22Rv1 (cell line): ENCODE data around the gene ERAS.

ENCODE experiments used
- H3K27ac ChIP-seq: fragments of 450-650 bp; 2 replicates; pipeline ENCODE4 v1.5.1; 2017
- CTCF ChIP-seq: fragments of 450-650 bp; IDR thresholded peaks from 2 replicates; pipeline ENCODE4 v1.5.1; 2017; ENCODE audit warnings: mild to moderate bottlenecking
- ZFX ChIP-seq: fragments of 450-650 bp; IDR thresholded peaks from 2 replicates; pipeline ENCODE4 v1.6.1; 2017; ENCODE audit warnings: antibody characterized with exemption, borderline replicate concordance

Gene ERAS

GRCh38 chrX:48800574-48801279 is 25.6 kb upstream of the ERAS start:
- H3K27ac ChIP-seq = peak overlapping the region; percentile 85
- TF ChIP-seq ZFX = no peak
- TF ChIP-seq CTCF = no peak

- H3K27ac ChIP-seq = peak within 1 kb of the TSS; percentile 85
- TF ChIP-seq ZFX (no peak), CTCF (no peak)
Measured at GRCh38 chrX:48801280-48802088, 24.8 kb upstream of the ERAS start, which contains the start of gene HDAC6. Gene HDAC6 (plus strand): TSS chrX:48802067. CDS start chrX:48802693, 626 bp downstream.

- TF ChIP-seq ZFX (no peak), CTCF (no peak)
- peak overlapping the region; percentile 85 for H3K27ac ChIP-seq
Measured at GRCh38 chrX:48802089-48802904, 24.0 kb upstream of the ERAS start.

- H3K27ac ChIP-seq = peak overlapping the region; percentile 85
- no peak for TF ChIP-seq ZFX
- no peak for TF ChIP-seq CTCF
Measured at GRCh38 chrX:48802905-48803200, 23.5 kb upstream of the ERAS start.

- H3K27ac ChIP-seq = no peak overlapping the region
- no peak for TF ChIP-seq CTCF
Measured at GRCh38 chrX:48806081-48806480, 20.2 kb upstream of the ERAS start.

GRCh38 chrX:48813644-48814043 is 12.7 kb upstream of the ERAS start:
- H3K27ac ChIP-seq = no peak overlapping the region
- no peak for TF ChIP-seq CTCF
- no peak for TF ChIP-seq ZFX
